ENCODE measurements around the gene MACROD2. TPM values are rescaled to one million over a fixed set of nuclear protein-coding genes. Genes with fewer than 3 reads are reported as not detected.

MACROD2 gene
- total RNA-seq, 4 donors from 2014 or later = 8.7 to 17.8 (median 10.8) TPM

DNA sequence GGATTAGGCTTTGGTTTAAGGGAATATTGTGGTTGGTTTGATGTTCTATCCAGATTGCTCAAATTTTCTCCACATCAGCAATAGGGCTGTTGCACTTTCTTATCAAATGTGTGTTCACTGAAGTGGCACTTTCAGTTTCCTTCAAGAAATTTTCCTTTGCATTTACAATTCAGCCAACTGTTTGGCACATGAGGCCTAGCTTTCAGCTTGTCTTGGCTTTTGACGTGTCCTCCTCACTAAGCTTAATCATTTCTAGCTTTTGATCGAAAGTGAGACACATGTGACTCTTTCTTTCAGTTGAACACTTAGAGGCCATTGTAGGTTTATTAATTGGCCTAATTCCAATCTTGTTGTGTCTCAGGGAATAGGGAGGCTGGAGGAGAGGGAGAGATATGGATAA is 237.3 kb downstream of the MACROD2 start:
- Histone ChIP-seq H3K27me3 (no peaks in the 10 kb centered on the region), H3K27ac (no peak overlapping the region), H3K4me1 (no peaks in the 10 kb centered on the region), H3K36me3 (no peaks in the 10 kb centered on the region), H3K9me3 (no peaks in the 10 kb centered on the region), H3K4me3 (replicated peaks in 1 of 3) (no peak overlapping the region)
- TF ChIP-seq, protein P1, sequence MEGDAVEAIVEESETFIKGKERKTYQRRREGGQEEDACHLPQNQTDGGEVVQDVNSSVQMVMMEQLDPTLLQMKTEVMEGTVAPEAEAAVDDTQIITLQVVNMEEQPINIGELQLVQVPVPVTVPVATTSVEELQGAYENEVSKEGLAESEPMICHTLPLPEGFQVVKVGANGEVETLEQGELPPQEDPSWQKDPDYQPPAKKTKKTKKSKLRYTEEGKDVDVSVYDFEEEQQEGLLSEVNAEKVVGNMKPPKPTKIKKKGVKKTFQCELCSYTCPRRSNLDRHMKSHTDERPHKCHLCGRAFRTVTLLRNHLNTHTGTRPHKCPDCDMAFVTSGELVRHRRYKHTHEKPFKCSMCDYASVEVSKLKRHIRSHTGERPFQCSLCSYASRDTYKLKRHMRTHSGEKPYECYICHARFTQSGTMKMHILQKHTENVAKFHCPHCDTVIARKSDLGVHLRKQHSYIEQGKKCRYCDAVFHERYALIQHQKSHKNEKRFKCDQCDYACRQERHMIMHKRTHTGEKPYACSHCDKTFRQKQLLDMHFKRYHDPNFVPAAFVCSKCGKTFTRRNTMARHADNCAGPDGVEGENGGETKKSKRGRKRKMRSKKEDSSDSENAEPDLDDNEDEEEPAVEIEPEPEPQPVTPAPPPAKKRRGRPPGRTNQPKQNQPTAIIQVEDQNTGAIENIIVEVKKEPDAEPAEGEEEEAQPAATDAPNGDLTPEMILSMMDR (IDR thresholded peaks at IDR 0.05) = no peak
- no peak for TF ChIP-seq POLR2A (IDR thresholded peaks at IDR 0.05)
- DNase-seq = no peak
- intact Hi-C loops (cut with DNase I) = no loop called here
- 92 to 93% methylated on average over 2 of the region's 2 CpGs for WGBS, 2 donors

DNA sequence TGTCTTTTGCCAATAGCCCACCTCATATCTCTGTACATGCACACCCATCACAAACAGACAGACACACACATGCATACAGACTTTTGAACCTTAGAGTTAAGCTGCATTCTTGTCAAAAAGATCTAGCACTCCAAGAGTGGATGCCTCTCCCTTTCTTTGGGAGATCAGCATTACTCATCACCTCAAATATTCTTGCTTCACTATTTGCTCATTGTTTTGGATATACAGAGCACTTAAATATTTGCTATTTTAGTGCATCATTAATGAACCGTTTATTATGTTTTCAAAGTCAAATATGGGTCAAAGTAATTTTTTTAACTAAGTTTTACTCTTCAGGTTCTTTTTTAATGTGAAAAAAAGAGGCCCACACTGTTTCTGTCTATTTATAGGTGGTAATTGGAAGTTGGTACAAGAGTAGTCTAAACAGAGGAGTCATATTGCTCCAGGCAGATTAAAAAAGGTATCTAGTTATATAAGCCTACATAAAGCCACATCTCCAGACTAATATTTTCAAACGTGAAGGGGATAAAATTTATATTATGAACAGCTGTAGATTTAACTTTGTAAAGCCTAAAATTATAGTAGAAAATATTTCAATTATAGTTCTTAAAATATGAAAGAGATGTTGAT is 239.5 kb downstream of the MACROD2 start:
- no peak overlapping the region for H3K27ac ChIP-seq

DNA sequence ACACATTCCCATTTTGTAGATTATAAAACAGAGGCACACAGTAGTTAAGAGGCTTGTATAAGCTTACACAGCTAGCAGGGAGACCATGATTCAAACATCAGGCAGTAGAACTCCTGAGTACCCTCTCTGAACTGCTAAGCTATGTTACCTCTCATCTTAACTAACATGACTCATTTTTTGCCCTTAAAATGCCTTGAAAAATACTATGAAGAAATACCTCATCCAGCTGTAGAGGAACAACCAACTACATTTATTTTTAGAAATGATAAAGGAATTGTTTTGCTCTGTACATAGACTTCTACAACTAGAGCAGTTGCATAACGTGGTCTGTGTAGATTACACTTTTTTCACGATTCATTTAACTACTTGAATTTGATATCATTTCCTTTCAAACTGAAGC is 240.0 kb downstream of the MACROD2 start:
- no peaks in the 10 kb centered on the region for H3K36me3 ChIP-seq
- 82 to 84% methylated on average over 2 of the region's 2 CpGs for WGBS, 2 donors

More for the DNA sequence above, 239.5 kb downstream of the MACROD2 start:
- H3K9me3 ChIP-seq = no peaks in the 10 kb centered on the region
- no peak overlapping the region for H3K4me3 ChIP-seq (replicated peaks in 1 of 3)
- no peaks in the 10 kb centered on the region for H3K4me1 ChIP-seq
- no peaks in the 10 kb centered on the region for H3K27me3 ChIP-seq
- no peaks in the 10 kb centered on the region for H3K36me3 ChIP-seq
- no peak for TF ChIP-seq POLR2A (IDR thresholded peaks at IDR 0.05)
- TF ChIP-seq, protein P1 (IDR thresholded peaks at IDR 0.05) = no peak
- 63 to 66% methylated on average over 2 of the region's 2 CpGs for WGBS, 2 donors
- intact Hi-C loops (cut with DNase I) = no loop called here
- DNase-seq = no peak

DNA sequence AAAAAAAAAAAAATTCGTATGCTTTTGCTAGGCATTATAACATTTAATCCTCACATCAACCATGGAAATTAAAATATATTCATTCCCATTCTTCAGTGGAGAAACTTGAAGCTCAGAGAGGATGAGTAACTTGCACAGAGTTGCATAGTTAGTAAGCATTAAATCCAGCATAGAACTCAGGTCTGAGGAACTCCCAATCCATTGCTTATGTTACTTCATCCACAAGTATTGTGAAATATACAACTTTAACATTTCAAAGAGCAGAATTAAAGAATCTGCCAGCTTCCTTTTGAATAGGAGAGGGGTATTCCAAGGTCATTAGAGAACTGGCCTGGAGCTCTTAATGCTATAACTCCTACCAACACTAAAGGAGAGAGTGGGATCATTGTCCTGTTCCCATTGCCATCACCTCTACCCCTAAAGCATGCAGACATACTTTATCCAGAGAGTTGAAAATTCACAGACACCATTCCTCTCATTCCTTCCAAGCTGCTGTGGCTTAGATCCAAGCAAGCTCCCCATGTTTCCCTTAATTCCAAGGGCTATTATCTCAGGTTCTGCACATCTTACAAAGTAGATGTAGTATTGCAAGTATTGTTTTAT is 250.2 kb downstream of the MACROD2 start:
- Histone ChIP-seq H3K27ac (no peak overlapping the region), H3K4me1 (no peaks in the 10 kb centered on the region), H3K9me3 (no peaks in the 10 kb centered on the region), H3K27me3 (no peaks in the 10 kb centered on the region), H3K4me3 (replicated peaks in 1 of 3) (no peak overlapping the region), H3K36me3 (no peaks in the 10 kb centered on the region)
- TF ChIP-seq POLR2A (IDR thresholded peaks at IDR 0.05) = no peak
- TF ChIP-seq, protein P1 (IDR thresholded peaks at IDR 0.05) = no peak
- intact Hi-C loops (cut with DNase I) = no loop called here
- WGBS, 2 donors = 82 to 83% methylated on average over 1 of the region's 1 CpG
- no peak for DNase-seq

More for the DNA sequence above, 240.0 kb downstream of the MACROD2 start:
- DNase-seq = no peak
- no peaks in the 10 kb centered on the region for H3K9me3 ChIP-seq
- intact Hi-C loops (cut with DNase I) = no loop called here
- no peak overlapping the region for H3K4me3 ChIP-seq (replicated peaks in 1 of 3)
- no peaks in the 10 kb centered on the region for H3K4me1 ChIP-seq
- no peak overlapping the region for H3K27ac ChIP-seq
- H3K27me3 ChIP-seq = no peaks in the 10 kb centered on the region
- TF ChIP-seq, protein P1 (IDR thresholded peaks at IDR 0.05) = no peak
- TF ChIP-seq POLR2A (IDR thresholded peaks at IDR 0.05) = no peak

DNA sequence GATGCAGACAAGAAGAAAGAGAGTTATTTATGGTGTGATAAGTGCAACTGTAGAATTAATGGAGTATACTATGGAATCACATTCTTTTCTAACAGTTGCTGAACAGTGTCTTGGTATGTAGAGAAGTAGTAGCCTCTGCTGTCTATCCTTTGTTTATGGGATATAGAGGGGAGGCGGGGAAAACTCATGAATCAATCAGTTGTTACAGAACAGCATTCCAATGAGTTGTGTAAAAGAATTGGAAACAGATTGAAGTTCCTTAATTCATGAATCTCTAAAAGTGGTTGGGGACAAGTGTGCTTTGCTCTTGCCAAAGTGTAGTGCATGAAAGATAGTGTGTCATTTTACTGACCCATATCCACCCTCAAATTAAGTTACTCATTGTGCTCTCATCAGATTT is 264.4 kb downstream of the MACROD2 start:
- intact Hi-C loops (cut with DNase I) = no loop called here
- H3K36me3 ChIP-seq = no peaks in the 10 kb centered on the region
- no peaks in the 10 kb centered on the region for H3K27me3 ChIP-seq
- H3K9me3 ChIP-seq = no peaks in the 10 kb centered on the region
- H3K27ac ChIP-seq = no peak overlapping the region
- H3K4me1 ChIP-seq = no peaks in the 10 kb centered on the region
- WGBS, 2 donors = 82 to 90% methylated on average over 1 of the region's 1 CpG
- DNase-seq = no peak
- TF ChIP-seq, protein P1 (IDR thresholded peaks at IDR 0.05) = no peak
- no peak for TF ChIP-seq POLR2A (IDR thresholded peaks at IDR 0.05)
- no peak overlapping the region for H3K4me3 ChIP-seq (replicated peaks in 1 of 3)
